ENCODE measurements around the gene RSPH3.
A peak's percentile ranks its signal among the peaks of the same experiment; 100 is the strongest.
"Not testable (repeated sequence)": the region's sequence is repeated elsewhere in the genome, so short reads cannot be mapped to it uniquely, and the experiment has no call there.

The RSPH3 gene, protein sequence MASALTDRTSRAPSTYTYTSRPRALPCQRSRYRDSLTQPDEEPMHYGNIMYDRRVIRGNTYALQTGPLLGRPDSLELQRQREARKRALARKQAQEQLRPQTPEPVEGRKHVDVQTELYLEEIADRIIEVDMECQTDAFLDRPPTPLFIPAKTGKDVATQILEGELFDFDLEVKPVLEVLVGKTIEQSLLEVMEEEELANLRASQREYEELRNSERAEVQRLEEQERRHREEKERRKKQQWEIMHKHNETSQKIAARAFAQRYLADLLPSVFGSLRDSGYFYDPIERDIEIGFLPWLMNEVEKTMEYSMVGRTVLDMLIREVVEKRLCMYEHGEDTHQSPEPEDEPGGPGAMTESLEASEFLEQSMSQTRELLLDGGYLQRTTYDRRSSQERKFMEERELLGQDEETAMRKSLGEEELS

DNA sequence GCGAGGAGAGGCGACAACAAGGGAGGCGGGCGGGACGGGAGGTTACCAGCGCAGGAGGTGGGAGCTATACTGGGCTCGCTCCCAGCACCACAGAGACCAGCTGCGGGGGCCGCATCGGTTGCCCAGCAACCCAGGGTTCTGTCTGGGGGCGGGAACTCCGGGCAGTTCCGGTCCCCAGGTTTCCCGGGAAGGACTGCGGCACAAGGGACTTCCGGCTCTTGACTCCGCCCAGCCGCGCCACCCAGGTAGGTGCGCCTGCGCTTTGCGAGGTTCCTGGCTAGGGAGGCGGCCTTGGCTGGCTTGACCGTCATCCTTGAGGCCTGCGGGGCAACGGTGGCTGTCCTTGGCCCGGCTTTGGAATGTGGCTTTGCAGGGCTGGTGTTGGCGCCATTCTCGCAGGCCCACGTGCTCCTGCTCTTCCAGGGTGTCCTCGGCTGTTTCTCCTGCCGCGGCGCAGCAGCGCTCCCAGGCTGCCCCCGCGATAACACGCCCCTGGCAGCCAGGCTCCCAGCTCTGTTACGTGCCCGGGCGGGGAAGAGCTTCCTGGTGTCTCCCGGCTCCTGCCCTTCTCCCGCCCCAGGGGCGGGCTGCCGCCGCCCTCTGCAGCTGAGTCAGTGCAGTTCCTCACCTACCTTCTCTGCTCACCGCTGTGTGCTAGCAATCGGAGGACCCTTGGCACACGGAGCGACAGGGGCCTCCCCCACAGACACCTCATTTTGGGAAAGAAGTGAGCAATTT, at the start of gene RSPH3:
Gene RSPH3, minus strand, starts transcription at position 537 of the 738 bp plus-strand sequence. CDS start 652 bp downstream, outside the sequence.
- DNase-seq, result peak; percentile 92

DNA sequence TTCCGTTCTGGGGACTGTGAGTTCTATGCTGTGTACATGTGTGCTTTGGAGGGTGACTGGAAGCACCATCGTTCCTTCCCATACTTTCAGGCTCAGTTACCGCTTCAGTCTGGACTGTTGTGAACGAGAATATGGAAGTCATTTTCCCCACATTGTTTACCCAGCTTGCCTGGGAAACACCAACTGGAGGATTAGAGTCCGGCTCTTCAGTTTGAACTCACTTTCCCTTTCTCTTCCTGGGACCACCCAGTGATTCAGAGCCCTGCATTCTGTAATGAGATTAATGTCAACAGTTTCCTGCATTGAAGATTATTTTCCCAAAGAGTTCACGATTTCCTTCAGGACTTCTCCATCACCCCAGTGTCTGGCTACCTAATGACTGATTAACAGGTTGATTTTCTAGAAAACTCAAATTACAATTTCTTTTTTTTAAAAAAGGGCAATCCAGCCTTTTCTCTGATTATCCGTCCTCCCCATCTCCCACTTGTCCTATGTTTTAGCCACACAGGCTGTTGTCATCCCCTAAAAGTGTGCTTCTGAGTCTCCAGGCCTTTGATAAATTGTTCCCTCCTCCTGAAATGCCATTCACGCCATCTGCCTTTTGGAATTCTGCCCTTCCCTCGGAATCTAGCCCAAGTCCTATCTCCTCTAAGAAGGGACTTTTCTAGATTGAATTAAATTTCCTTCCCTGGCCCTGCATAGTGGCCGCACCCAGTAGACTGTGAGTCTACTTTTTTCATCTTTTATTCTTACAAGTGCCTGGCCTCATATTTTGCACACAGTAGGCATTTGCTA, 48.1 kb upstream of the RSPH3 start:
- no peak for DNase-seq

DNA sequence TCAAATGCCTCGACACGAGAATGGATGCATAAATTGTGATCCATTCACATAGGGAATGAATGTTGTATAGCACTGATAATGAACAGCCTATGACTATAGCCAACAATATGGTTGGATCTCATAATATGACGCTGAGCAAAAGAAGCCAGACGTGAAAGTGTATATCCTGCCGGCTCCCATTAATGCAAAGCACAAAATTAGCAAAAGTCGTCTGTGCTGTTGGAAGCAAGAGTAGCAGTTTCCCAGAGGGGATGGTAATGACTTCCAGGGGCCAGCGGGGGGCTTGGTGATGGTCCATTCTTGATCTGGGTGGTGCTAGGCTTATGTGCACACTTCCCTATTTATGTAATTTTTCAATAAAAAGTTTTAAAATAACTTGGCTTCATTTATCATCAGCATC, 45.8 kb upstream of the RSPH3 start:
- no peak for DNase-seq

DNA sequence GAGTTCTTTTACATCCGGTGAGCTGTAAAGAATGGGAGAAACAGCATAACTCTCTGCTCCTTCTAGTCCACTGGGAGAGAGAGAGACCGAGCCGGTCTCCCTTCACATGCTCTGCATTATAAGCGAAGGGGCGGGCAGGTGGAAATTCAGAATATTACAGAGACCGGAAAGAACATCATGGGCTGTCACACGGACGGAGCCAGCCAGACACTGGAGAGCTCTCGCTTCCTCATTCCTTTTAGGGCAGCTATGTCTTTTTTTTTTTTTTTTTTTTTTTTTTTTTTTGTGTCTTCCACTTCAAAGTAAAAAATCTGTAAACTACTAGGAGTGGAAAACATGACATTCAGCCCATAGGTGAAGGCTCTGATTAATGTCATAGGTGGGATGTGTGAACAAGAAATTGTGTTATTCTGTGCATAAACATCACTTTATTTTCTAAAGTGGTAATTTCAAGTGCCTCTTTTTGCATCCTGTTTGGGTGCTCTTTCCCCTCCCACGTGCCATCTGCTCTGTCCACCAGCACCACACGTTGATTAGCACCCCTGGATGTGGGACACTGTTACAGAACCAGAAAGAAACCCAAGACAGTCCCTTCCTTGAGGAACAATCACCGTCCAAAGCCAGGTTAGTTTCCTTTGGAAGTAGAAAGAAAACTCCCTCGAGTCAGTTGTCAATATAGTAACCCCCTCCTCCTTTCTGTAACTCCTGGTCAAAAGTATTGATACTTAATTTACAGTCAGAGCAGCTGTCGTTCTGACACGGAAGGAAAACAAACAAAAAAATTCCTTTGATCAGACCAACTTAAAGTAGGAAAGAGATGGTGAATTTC, 45.1 kb upstream of the RSPH3 start, which contains the start of gene TAGAP:
Gene TAGAP, minus strand, starts transcription at position 93 of the 829 bp plus-strand sequence. CDS start 845 bp downstream, outside the sequence.
- no peak for DNase-seq

GRCh38 chr6:159043947-159044346, 43.9 kb upstream of the RSPH3 start:
- no peak for DNase-seq

- DNase-seq, result no peak
Observed at GRCh38 chr6:159043251-159043650, 43.2 kb upstream of the RSPH3 start.

DNA sequence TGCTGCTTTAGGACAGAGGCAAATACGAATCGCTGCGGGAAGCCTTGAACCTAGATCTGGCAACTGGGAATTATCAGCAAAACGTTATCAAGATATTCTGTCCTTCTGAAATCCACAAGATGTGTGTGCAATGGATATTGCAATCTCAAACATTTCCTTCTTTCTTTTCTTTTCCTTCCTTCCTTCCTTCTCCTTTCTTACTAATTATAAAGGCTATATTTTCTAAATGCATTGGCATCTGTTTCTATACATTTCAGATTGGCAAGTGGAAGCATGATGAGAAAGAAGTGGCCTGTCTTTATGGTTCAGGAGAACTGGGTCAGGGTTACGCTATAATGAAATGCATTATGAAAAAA, 42.8 kb upstream of the RSPH3 start:
- DNase-seq, result no peak

- peak; percentile 80 for DNase-seq
Observed at GRCh38 chr6:159042003-159042825, 42.2 kb upstream of the RSPH3 start.

DNA sequence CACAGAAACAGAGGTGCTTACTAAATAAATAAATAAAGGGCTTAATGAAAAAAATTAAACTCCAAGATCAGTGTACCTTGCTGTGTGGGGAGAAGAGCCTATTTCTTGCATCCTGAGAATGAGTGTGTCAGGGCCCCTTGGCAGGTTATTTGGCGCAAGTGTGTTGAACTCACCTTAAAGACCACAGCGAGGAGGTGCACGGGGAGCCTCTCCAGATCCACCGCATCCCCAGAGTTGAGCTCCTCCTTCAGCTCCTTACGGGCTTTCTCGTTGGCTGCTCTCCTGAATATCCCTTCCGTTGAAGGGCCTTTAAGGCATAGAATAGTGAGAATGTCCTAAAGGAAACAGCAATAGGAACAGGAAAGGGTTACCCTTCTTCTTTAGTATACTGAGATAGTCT, 41.2 kb upstream of the RSPH3 start:
- no peak for DNase-seq

DNA sequence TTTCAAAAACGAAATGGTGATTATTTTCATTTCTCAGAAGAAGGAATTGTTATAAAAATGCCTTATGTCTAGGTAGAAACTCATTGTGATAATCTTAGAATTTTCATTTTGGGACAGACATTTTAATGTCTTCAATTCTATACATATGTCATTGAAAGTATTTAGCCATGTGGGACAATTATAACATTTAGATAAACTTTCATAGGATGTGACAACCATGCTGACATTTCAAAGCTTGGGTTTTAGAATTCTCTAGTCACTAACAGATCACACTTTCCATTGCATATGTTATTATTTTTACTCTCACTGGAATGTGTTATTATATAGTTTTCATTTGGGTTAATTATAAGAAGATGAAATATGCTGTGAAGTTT, 39.9 kb upstream of the RSPH3 start:
- DNase-seq, result no peak

DNA sequence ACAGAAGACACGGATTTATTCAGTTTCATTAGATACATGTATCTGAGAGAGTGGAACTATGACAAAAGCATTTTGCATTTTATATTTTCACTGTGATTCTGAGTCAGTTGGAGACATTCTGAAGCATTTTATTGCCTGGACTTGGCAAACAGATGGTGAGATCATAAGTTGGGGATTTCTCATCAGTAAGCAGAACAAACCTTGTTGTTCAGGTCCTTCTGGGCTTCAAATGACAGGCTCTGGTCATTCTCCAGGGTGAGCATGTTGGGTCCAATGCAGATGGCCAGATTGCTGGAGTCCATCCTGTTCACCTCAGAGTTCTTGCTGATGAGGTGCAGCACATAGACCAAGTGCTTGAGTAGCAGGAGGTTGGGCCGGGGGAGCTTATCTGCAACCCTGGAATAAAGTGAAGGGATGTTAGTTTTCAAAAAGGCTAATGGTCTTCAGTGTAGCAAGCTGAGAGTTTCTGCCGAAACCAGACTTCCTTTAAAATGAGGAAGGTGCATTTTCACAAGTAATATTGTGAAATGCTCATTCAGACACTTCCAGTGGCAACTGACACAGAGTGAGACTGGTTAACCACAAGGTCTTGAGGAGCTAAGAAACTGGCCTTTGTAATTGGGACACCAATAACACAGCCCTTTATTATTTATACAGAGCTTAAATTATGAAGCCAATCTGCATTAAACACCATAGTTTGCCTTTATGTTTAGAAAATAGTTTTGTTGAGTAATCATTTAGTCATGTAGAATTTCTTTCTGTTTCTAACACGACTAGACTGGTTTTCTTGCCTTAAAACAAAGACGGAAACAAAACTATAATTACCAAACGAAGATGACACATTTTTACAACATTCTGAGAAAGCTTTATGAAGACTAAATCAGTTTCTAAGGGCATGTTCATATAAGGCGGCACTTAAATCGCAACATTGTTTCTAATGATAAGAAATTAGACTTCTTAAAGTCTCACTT, 39.2 kb upstream of the RSPH3 start:
- no peak for DNase-seq

GRCh38 chr6:159038318-159038717, 38.3 kb upstream of the RSPH3 start:
- not testable (repeated sequence) for DNase-seq

GRCh38 chr6:159037756-159038290, 37.8 kb upstream of the RSPH3 start:
- DNase-seq, result no peak

DNA sequence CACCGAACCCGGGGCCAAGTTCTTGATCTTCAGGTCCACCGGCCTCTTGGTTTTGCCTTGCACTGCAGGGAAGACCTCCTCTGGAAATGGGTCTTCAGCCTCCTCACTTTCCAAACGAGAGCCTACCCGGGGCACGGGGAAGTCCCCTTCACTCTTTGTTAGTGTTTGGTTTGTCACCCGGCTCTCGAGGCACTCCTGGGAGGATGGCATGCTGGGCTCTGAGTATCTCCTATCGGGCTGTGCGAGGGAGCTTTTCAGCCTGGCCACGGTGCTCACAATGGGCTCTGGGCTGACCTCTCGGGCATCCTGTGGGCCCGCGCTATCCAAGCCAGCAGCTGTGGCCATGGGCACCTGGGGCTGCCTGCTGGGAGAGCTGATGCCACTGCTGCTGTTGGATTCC, 36.7 kb upstream of the RSPH3 start:
- no peak for DNase-seq

GRCh38 chr6:159035891-159036290, 35.9 kb upstream of the RSPH3 start:
- no peak for DNase-seq

DNA sequence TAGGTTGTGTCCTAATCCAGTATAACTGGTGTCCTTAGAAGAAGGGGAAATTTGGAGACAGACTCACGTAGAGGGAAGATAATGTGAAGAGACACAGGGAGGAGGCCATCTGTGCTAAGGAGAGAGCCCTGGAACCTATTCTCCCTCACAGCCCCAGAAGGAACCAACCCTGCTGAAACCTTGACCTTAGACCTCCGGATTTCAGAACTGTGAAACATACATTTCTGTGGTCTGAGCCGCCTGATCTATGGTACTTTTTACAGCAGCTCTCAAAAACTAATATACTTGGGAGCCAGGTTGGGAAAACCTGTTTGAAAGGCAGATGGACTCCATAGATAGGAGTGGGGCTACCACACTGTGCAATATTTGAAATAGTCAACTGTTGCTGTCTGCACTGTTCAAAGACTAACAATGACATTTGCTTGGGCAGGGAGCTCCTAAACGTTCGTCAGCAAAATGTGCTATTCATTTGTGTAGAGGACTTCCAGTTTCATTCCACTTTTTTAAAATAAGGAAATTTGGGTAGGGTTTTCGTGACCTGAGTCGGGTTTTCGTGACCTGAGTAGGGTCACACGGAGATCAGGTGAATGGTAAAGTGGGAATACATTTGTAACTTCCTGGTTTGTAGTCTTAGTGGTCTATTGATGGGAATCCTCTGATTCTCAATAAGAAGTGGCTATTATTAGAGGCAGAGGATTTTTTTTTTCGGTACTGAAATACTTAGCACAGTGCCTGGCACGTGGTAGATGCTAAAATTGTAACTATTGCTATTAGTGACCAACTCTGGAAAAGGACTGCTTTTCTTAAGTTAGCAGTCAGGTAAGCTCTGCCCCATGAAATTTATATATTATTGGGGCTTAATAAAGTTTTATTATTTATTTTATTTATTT, 33.4 kb upstream of the RSPH3 start:
- no peak for DNase-seq

DNA sequence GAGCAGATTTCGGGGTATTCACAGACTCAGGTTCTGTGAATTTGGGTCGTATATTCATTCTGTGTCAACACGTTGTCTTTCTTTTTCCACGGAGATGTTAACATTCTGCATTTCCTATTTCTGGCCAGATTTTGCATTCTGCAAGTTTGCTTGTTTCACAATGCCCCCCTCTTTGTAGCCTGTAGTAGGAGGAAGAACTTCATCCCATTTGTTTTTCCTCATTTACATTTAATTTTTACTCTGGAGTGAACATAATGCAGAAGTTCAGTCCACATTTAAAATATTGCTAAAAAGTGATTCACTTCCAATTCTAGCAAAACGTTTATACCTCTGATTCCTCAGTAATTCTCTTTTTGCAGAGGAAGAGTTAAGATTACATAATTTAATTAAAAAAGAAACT, 31.8 kb upstream of the RSPH3 start:
- no peak for DNase-seq

DNA sequence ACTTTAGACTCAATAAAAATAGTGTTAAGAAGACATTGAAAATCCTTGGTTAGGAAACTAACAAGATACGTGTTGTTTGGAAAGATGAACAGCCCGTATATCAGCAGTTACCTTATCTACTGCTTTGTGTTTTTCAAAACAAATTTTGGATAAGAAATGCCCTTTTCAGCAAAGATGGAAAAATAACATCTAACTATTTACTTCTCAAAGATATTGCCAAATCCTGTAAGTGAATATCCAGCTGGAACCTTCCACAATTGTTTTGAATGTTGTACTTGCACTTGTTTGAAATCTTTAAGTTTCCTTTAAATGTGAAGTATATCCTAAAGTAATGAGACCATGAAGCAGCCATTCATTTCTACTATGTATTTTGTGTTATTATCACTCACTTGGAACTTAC, 30.2 kb upstream of the RSPH3 start:
- no peak for DNase-seq

DNA sequence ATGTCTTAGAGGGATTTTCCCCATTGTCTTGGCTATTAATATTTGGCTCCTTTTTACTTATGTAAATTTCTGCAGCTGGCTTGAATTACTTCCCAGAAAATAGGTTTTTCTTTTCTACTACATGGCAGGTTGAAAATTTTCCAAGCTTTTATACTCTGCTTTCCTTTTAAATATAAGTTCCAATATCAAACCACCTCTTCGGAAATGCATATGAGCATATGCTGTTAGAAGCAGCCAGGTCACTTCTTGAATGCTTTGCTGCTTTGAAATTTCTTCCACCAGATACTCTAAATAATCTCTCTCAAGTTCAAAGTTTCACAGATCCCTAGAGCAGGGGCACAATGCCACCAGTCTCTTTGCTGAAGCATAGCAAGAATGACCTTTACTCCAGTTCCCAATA, 25.2 kb upstream of the RSPH3 start:
- DNase-seq, result not testable (repeated sequence)
